HTERT RPE-1 (cell line): ENCODE results near the gene ATRAID.

Experiments
- in situ Hi-C: fragments of 300-500 bp; cut with MboI; formaldehyde crosslinking; loops from 4 replicates; pipeline ENCODE4 v1.14.3; 2020; ENCODE audit warnings: low sequenced_read_pairs

Gene ATRAID

DNA sequence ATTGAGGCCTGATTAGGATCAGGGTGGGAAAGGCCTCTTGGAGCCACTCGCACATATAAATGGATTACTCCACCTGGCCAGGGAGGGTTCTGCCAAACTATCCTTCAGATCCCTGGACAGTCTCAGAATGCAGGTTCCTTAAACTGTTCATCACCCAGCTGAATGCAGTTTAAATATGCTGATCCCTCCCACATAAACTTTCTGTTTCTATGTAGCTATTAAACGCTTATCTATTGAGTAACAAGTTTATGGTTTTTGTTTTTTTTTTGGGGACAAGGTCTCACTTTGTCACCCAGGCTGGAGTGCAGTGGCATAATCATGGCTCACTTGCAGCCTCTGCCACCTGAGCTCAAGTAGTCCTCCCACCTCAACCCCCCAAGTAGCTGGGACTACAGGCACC lies 7.2 kb downstream of the ATRAID start:
- in situ Hi-C loops: no loop called here

GRCh38 chr2:27220091-27220490 lies 8.2 kb downstream of the ATRAID start:
- in situ Hi-C loops: no loop called here

- in situ Hi-C loops: no loop called here
These were observed 9.3 kb downstream of the ATRAID start for GRCh38 chr2:27221166-27221565.

- in situ Hi-C loops: no loop called here
These were observed 10.6 kb downstream of the ATRAID start for GRCh38 chr2:27222407-27222806.

GRCh38 chr2:27223416-27223815 lies 11.6 kb downstream of the ATRAID start:
- in situ Hi-C loops: no loop called here

- in situ Hi-C loops: no loop called here
These were observed 13.7 kb downstream of the ATRAID start for GRCh38 chr2:27225526-27225925.

GRCh38 chr2:27227501-27227900 lies 15.7 kb downstream of the ATRAID start:
- in situ Hi-C loops: no loop called here

GRCh38 chr2:27231921-27232320 lies 20.1 kb downstream of the ATRAID start:
- in situ Hi-C loops: no loop called here

DNA sequence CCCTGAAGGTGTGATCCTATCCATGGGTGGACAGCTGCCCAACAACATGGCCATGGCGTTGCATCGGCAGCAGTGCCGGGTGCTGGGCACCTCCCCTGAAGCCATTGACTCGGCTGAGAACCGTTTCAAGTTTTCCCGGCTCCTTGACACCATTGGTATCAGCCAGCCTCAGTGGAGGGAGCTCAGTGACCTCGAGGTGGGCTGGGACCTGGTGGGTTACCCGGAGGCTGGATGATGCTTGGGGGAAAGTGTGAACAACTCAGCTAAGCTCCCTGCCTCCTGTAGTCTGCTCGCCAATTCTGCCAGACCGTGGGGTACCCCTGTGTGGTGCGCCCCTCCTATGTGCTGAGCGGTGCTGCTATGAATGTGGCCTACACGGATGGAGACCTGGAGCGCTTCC lies 21.5 kb downstream of the ATRAID start:
- in situ Hi-C loops: no loop called here

GRCh38 chr2:27236136-27236535 lies 24.3 kb downstream of the ATRAID start:
- in situ Hi-C loops: no loop called here

DNA sequence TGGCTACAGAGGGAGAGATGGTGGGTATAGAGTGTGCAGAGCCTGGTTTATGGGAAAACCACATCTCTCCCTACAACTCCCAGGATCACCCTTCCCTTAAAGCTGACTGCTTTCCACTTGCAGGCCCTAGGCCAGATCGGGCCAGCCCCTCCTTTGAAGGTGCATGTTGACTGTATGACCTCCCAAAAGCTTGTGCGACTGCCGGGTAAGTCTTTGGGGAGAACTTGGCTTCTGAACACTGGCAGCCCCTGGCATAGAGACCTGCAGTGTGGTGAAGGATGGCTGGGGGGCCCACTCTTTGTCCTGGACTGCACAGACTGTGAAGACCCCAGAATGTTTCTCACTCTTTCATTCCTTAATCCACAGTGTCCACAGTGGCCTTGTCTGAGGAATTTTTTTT lies 24.8 kb downstream of the ATRAID start:
- in situ Hi-C loops: no loop called here

DNA sequence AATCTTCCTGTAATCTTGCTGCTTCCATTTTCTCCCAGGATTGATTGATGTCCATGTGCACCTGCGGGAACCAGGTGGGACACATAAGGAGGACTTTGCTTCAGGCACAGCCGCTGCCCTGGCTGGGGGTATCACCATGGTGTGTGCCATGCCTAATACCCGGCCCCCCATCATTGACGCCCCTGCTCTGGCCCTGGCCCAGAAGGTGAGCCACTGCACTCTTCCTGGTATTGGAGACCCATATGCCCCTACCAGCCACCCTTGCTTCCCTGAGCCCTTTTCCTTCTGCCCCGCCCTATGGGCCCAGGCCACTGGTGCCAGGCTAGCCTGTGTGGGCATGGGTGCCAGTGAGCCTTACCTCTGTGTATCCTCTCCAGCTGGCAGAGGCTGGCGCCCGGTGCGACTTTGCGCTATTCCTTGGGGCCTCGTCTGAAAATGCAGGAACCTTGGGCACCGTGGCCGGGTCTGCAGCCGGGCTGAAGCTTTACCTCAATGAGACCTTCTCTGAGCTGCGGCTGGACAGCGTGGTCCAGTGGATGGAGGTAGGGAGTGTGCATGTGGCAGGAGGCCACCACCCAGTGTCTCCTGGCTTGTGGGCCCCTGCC lies 25.6 kb downstream of the ATRAID start:
- in situ Hi-C loops: no loop called here

DNA sequence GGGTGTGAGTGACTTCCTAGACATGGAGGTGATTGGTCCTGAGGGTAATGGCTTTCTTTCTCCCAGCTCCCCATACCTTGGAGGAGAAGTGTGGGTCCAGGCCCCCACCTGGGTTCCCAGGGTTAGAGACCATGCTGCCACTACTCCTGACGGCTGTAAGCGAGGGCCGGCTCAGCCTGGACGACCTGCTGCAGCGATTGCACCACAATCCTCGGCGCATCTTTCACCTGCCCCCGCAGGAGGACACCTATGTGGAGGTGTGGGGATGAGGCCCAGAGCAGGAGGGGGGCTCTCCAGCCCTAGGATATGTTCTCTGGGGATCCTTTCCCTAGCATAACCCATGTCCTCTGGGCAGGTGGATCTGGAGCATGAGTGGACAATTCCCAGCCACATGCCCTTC lies 27.1 kb downstream of the ATRAID start:
- in situ Hi-C loops: no loop called here

DNA sequence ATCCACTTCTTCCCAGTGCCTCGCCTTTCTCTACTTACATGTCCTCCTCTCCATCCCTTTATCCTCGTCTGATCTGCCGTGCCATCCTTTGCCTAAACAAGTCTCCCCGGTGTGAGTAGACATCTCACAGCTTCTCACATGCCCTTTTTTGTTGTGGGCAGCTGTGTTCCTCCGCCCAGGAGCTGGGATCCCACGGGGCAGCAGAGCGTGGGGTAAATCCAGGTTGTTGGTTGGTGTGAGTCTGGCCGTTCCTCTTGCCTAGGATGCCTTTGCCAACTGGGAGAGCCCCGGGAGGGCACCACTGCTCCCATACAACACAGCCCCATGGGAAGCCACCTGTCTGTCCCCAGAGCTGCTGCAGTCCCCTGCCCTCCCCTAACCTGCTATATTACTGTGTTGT lies 28.6 kb downstream of the ATRAID start:
- in situ Hi-C loops: no loop called here

DNA sequence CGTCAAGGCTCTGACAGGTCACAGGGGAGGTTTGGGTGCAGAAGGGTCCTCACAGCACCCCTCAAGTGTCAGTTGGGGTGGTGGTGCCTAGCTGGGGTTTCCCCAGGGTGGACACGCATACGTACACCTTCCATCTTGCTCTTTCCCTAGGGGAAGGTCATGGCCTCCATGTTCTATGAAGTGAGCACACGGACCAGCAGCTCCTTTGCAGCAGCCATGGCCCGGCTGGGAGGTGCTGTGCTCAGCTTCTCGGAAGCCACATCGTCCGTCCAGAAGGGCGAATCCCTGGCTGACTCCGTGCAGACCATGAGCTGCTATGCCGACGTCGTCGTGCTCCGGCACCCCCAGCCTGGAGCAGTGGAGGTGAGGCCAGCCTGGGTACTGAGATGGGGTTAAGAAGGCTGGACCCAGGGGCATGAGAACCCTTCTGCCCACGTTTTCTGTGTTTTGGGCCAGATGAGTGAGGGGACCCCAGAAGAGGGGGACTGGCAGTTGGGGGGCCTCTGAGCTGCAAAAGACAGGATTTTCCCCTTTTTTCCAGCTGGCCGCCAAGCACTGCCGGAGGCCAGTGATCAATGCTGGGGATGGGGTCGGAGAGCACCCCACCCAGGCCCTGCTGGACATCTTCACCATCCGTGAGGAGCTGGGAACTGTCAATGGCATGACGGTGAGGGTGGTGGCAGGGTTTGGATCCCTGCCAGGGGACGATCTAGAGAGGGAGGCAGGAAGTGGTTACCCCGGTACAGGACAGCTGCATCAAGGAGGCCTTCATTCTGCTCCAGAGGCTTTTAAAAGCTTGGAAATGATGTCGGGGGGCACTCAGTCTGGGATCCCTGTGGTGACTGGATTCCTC lies 30.1 kb downstream of the ATRAID start:
- in situ Hi-C loops: no loop called here

DNA sequence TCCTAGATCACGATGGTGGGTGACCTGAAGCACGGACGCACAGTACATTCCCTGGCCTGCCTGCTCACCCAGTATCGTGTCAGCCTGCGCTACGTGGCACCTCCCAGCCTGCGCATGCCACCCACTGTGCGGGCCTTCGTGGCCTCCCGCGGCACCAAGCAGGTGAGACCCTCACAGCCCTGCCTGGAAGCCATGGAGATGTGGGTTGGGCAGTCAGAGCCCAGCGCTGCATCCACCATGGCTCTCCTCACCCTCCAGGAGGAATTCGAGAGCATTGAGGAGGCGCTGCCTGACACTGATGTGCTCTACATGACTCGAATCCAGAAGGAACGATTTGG lies 30.7 kb downstream of the ATRAID start:
- in situ Hi-C loops: no loop called here

GRCh38 chr2:27243391-27244130 lies 31.7 kb downstream of the ATRAID start:
- in situ Hi-C loops: no loop called here

- in situ Hi-C loops: no loop called here
These were observed 33.3 kb downstream of the ATRAID start for GRCh38 chr2:27245116-27245515.

- in situ Hi-C loops: no loop called here
These were observed 33.8 kb downstream of the ATRAID start for GRCh38 chr2:27245626-27246025.

DNA sequence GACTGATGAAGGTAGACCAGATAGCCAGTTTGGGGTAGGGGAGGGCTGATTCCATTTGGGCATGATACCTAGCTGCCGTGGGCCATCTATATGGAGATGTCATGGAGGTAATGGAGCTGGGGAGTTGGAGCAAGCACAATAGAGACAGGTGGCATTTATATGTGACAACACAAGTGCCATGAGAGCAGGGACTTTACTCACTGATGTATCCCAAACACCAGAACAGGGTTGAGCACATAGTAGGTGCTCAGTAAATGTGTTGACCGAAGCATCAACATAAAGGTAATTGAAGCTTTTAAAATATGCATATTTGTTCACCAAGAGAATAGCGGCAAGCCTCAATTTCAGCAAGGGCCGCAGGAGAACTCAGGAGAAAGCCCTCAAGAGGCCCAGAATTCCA lies 36.1 kb downstream of the ATRAID start:
- in situ Hi-C loops: no loop called here

DNA sequence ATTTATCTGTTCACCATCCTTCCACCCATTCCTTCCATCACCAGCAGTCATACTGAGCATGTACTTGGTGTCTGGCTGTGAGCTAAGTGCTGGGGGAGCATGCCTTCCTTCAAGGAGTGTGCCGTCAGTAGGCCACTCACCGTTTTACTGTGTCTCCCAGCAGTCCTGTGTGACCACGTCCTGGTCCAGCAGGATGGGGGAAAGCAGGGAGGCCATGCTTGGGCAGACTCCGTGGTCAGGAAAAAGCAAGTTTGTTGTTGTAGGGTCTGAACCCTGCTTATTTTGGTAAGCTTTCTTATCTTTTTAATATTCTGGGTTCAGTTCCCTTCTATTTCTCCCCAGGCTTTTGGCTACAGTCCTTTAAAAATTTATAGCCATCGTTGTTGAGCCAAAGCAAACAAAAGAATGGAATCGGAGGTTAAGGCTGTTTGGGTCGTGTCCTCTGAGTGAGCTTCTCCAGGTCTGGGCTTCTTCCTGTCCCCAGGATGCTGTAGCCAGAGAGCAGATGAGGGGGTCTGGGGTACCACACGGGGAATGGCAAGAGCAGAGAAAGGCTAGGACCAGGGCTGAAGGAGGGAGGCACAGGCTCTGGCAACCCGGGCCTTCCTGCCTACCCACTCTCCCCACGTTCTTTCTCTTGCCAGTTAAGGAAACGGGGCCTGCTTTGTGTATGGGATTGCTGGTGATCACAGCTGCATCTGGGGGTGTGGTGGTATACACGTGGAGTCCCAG lies 37.5 kb downstream of the ATRAID start:
- in situ Hi-C loops: no loop called here
